ENCODE results near the gene GPR62.

DNA sequence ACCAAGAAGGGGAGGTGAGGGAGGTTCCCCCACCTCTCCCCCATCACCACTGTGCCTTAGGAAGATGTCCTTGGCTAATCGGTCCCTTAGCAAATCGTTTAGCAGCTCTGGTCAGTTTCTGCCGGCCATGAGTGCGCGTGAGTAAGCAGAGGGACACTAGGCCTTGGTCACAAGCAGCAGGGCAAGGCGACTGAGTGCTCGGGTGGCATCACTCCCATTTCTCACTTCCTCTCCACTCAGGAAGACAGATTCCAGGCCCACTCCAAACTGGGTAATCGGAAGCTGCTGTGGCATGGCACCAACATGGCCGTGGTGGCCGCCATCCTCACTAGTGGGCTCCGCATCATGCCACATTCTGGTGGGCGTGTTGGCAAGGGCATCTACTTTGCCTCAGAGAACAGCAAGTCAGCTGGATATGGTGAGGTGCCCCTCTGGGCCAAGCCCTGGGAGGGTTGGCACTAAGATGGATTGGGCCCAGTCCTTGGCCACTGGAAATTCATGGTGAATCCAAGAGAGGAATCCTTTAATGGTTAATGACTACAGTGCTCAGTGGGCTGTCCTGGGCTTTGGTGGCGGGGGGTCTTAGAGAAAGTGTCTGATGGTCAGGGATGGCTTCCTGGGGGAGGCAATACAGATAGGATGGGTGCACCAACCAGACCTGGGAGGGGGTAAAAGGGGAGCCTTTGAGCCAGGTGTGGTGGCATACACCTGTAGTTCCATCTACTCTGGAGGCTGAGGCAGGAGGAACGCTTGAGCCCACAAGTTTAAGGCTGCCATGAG, 9.1 kb upstream of the GPR62 start:
- no peak for TF ChIP-seq POLR2A (IDR thresholded peaks at IDR 0.05)
- TF ChIP-seq, protein P1, sequence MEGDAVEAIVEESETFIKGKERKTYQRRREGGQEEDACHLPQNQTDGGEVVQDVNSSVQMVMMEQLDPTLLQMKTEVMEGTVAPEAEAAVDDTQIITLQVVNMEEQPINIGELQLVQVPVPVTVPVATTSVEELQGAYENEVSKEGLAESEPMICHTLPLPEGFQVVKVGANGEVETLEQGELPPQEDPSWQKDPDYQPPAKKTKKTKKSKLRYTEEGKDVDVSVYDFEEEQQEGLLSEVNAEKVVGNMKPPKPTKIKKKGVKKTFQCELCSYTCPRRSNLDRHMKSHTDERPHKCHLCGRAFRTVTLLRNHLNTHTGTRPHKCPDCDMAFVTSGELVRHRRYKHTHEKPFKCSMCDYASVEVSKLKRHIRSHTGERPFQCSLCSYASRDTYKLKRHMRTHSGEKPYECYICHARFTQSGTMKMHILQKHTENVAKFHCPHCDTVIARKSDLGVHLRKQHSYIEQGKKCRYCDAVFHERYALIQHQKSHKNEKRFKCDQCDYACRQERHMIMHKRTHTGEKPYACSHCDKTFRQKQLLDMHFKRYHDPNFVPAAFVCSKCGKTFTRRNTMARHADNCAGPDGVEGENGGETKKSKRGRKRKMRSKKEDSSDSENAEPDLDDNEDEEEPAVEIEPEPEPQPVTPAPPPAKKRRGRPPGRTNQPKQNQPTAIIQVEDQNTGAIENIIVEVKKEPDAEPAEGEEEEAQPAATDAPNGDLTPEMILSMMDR (IDR thresholded peaks at IDR 0.05), result no peak
